ENCODE results near the gene TSSK6.

Gene TSSK6

DNA sequence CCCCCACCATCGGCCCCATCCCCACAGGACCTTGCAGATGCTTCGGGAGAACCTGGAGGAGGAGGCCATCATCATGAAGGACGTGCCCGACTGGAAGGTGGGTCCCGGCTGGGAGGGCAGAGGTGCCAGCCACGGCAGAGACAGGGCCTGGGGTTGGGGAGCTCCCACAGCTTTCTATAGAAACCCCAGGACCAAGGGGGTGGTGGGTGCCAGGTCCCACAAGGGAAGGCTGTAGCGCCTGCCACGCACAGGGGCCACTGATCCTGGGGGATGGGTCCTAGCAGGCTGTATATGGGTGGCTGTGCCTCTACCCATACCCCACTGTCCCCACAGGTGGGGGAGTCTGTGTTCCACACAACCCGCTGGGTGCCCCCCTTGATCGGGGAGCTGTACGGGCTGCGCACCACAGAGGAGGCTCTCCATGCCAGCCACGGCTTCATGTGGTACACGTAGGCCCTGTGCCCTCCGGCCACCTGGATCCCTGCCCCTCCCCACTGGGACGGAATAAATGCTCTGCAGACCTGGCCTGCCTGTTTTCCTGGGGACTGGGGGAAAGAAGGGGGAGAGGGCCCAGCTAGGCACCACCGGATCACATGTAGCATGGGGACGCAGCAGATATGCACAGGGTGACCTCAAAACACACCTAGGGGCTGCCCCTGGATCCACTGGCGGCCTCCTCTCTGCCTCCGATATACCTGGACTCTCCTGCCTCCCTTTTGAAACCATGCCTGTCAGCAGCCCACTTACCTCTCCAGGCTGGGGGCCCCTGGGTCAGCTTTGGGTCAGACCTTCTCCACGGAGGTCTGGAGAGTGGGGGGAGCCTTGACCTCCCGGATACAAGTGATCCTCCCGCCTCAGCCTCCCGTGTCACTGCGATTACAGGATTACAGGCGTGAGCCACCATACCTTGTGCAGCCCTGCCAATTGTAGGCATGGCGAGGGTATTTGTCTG, 12.6 kb upstream of the TSSK6 start:
- DNase-seq (ENCODE audit: extremely low spot score): no peak
- TF ChIP-seq BHLHE40 (IDR thresholded peaks at IDR 0.05; ENCODE audit: borderline replicate concordance) (no peak), FOXM1 (IDR thresholded peaks at IDR 0.05; ENCODE audit: borderline replicate concordance) (no peak), SUZ12 (IDR thresholded peaks at IDR 0.05) (no peak), FOXK2 (IDR thresholded peaks at IDR 0.05) (no peak), FOXA1 (IDR thresholded peaks at IDR 0.05) (no peak), ARNT (IDR thresholded peaks at IDR 0.05) (no peak), HDGF (IDR thresholded peaks at IDR 0.05; ENCODE audit: borderline replicate concordance) (no peak), LEF1 (IDR thresholded peaks at IDR 0.05; ENCODE audit: borderline replicate concordance) (no peak), L3MBTL2 (conservative IDR thresholded peaks at IDR 0.05) (no peak), NFRKB (IDR thresholded peaks at IDR 0.05) (no peak), TARDBP (IDR thresholded peaks at IDR 0.05) (no peak), ELF4 (IDR thresholded peaks at IDR 0.05) (no peak), CTBP1 (IDR thresholded peaks at IDR 0.05; ENCODE audit: borderline replicate concordance) (no peak), SP1 (IDR thresholded peaks at IDR 0.05) (no peak), ZNF384 (IDR thresholded peaks at IDR 0.05) (no peak)
- TF ChIP-seq, protein P1, sequence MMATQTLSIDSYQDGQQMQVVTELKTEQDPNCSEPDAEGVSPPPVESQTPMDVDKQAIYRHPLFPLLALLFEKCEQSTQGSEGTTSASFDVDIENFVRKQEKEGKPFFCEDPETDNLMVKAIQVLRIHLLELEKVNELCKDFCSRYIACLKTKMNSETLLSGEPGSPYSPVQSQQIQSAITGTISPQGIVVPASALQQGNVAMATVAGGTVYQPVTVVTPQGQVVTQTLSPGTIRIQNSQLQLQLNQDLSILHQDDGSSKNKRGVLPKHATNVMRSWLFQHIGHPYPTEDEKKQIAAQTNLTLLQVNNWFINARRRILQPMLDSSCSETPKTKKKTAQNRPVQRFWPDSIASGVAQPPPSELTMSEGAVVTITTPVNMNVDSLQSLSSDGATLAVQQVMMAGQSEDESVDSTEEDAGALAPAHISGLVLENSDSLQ (IDR thresholded peaks at IDR 0.05): no peak
- ChIA-PET CTCF (interaction anchor here (0.6 kb wide), 1 partner anchor 112 kb away, joined by 5 read pairs; no protein-coding TSS in a partner anchor), POLR2A (interaction anchor here (1.2 kb wide), 1 partner anchor 12 kb away, joined by 5 read pairs; the partner anchor contains the start of gene NDUFA13)

DNA sequence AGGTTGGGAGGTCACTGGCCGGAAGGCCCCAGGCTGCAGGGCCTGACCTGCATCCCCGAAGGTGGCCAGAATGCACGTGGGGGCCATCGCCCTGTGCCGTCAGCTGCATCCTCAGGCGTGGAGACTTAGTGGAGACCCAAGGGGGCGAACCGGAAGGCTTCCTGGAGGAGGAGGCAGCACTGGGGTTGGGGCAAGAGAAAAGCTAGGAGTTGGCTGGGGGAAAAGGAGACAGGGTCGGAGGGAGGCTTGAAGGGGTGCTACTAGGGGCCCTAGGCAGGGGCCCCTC, 12.0 kb upstream of the TSSK6 start:
- ChIA-PET POLR2A (interaction anchor here (1.2 kb wide), 1 partner anchor 11 kb away, joined by 5 read pairs; the partner anchor contains the start of gene NDUFA13), CTCF (no interaction called here)
- TF ChIP-seq HDGF (IDR thresholded peaks at IDR 0.05; ENCODE audit: borderline replicate concordance) (no peak), BHLHE40 (IDR thresholded peaks at IDR 0.05; ENCODE audit: borderline replicate concordance) (no peak), SUZ12 (IDR thresholded peaks at IDR 0.05) (no peak), SP1 (IDR thresholded peaks at IDR 0.05) (no peak), ARNT (IDR thresholded peaks at IDR 0.05) (no peak), FOXA1 (IDR thresholded peaks at IDR 0.05) (no peak), LEF1 (IDR thresholded peaks at IDR 0.05; ENCODE audit: borderline replicate concordance) (no peak), ZNF384 (IDR thresholded peaks at IDR 0.05) (no peak), FOXM1 (IDR thresholded peaks at IDR 0.05; ENCODE audit: borderline replicate concordance) (no peak), L3MBTL2 (conservative IDR thresholded peaks at IDR 0.05) (no peak), TARDBP (IDR thresholded peaks at IDR 0.05) (no peak)
- TF ChIP-seq, protein P1 (IDR thresholded peaks at IDR 0.05): no peak
- no peak for DNase-seq (ENCODE audit: extremely low spot score)

DNA sequence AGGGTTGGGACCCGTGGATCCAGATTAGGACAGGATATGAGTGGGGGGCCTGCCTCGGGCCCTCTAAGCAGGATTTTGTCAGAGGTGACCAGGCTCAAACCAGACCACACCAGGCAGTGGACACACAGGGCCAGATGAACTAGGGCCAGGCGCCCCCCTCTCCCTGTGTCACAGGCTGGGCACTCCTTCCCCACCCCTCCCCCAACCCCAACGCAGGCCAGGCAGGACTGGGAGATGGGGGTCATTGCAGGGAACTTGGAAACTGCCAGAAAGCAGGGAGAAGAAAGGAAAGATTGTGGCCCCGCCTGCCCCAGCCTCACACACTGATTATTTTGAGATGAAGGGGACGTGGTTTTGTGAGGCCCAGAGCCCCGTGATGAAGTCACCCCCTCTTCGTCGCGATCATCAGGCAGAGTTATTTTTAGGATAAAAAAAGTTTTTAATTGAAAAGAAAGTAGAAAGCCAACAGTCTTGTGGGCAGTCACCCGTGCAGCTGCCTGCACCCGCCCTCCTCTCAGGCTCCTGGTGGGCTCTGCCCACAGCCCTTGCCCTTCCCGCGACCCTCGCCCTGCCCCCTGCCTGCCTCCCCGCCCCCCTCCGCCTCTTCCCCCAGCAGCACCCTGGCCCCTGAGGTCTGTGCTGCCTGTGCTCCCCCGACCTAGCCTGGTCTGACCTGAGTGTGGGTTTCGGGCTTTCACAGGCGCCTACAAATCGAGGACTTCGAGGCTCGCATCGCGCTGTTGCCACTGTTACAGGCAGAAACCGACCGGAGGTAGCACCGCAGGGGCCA, 11.4 kb upstream of the TSSK6 start:
- CTCF ChIA-PET: no interaction called here
- TF ChIP-seq BHLHE40 (IDR thresholded peaks at IDR 0.05; ENCODE audit: borderline replicate concordance) (no peak), SUZ12 (IDR thresholded peaks at IDR 0.05) (no peak), ARNT (IDR thresholded peaks at IDR 0.05) (no peak), CTBP1 (IDR thresholded peaks at IDR 0.05; ENCODE audit: borderline replicate concordance) (no peak), L3MBTL2 (conservative IDR thresholded peaks at IDR 0.05) (no peak), FOXA1 (IDR thresholded peaks at IDR 0.05) (no peak), NFRKB (IDR thresholded peaks at IDR 0.05) (no peak), ZNF384 (IDR thresholded peaks at IDR 0.05) (no peak), HDGF (IDR thresholded peaks at IDR 0.05; ENCODE audit: borderline replicate concordance) (no peak), SP1 (IDR thresholded peaks at IDR 0.05) (no peak), ELF4 (IDR thresholded peaks at IDR 0.05) (no peak), LEF1 (IDR thresholded peaks at IDR 0.05; ENCODE audit: borderline replicate concordance) (no peak), FOXK2 (IDR thresholded peaks at IDR 0.05) (no peak), TARDBP (IDR thresholded peaks at IDR 0.05) (no peak), FOXM1 (IDR thresholded peaks at IDR 0.05; ENCODE audit: borderline replicate concordance) (no peak)
- TF ChIP-seq, protein P1 (IDR thresholded peaks at IDR 0.05): no peak
- POLR2A ChIA-PET: interaction anchor here (1.2 kb wide), 1 partner anchor 11 kb away, joined by 5 read pairs; the partner anchor contains the start of gene NDUFA13
- DNase-seq (ENCODE audit: extremely low spot score): no peak

DNA sequence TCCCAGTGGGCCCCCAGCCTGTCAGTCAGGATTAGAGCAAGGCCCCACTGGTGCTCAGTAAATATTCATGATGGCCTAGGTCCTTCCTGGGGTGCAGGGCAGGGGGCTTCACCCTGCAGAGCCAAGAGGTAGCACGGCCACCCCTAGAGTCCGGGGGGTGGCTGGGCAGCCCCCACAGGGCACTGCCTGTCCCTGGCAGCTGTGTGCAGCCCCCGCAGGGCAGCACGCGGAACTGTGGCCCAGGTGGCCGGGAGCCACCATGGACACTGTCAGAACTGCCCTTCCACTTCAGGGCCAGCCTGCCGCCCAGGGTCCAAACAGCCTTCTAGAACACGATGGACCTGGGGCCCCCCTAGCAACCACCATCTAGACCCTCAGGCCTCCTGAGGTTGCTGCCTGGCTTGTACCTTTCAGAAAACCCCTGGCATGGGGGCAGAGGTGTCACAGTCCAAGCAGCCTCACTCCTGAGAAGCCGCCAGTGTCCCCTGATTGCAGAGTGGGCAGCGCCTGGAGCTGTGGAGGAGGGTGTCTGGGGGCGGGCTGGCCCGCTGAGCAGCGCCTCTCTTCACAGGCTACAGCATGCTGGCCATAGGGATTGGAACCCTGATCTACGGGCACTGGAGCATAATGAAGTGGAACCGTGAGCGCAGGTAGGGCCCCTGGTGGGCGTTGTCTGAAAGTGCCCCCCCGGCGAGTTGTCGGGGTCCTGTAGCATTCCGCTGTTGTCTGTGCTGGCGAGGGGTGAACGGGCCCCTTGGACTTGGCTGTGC, 10.4 kb upstream of the TSSK6 start:
- no peak for DNase-seq (ENCODE audit: extremely low spot score)
- ChIA-PET POLR2A (no interaction called here), CTCF (interaction anchor here (0.6 kb wide), 1 partner anchor 434 kb away, joined by 5 read pairs; no protein-coding TSS in a partner anchor)
- TF ChIP-seq FOXA1 (IDR thresholded peaks at IDR 0.05): no peak
- TF ChIP-seq CTBP1 (IDR thresholded peaks at IDR 0.05; ENCODE audit: borderline replicate concordance): no peak
- TF ChIP-seq, protein P1 (IDR thresholded peaks at IDR 0.05): peak; percentile 25; the same call in 1 of the 2 replicates

All from HEK293T (cell line).